ENCODE measurements around the gene FSTL4.

The FSTL4 gene

DNA sequence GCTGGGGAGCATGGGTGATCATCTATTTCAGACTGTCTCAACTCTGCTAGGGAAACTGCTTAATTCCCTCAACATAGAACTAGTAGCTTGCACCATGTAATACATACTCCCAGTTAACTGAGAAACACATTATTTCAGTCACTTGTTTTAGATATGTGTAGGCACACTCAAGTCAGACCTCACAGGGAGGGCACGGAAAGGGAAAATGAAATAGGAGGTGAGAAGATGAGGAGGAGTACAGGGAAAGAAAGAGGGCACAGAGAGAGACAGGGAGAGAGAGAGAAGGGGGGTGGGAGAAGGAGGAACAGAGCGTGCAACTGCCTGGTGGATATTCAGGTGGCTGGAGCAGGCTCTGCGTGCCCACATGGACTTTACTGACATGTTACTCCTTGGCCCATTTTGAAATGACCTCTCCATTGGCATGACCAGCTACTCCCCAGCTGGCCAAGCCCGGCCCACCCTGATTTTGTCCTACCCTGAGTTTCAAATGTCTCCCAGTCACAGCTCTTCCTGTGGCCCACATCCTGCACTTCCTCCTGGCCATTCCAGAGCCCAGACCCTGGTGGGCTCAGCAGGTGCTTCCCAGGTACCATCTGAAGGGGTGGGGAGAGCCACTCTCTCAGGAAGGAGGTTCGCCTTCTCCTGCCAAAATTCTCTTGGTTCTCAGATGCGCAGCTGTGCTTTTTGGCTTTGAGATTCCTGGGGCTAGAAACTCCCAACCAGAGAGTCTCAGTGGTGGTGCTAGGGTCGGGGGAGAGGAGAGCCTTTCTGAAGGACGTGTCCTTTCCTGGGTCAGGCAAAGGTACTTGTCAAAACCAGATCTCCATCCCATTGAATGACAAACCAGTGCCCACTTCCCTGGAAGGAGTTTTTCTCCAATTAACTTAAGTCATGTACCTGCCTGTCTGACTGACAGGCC, 229.4 kb downstream of the FSTL4 start:
- no peak for DNase-seq

DNA sequence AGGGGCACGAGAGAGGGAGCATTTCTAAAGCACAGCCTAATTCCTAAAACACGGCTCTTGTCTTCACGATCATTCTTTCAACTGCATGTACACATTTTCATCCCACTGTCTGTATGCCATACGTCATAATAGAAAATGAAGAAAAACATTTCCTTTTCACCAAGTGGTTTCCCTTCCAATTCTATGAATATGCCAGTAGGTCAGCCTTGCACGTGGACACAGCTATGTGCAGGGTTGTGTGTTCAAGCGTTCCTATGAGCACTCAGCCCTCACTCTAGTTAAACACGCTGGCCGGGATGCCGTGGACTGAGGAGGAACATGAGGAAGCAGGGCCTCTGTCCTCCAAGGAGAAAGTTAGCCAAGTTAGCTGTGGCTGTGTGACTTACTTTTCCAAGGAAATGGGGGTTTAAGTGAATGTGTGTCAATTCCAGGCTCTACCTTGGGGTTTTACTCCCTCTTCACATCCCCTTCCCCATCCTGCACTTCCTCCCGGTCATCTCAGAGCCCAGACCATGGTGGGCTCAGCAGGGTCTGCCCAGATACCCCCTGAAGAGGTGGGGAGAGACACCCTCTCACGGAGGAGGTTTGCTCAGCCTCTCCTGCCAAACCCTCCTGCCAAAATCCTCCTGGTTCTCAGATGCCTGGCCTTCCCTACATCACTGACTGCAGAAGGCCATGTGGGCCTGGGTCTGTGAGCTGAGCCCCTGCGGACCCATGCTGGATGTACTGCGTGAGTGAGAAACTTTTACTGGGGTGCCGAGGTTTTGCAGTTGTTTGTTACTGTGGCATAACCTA, 230.6 kb downstream of the FSTL4 start:
- no peak for DNase-seq

DNA sequence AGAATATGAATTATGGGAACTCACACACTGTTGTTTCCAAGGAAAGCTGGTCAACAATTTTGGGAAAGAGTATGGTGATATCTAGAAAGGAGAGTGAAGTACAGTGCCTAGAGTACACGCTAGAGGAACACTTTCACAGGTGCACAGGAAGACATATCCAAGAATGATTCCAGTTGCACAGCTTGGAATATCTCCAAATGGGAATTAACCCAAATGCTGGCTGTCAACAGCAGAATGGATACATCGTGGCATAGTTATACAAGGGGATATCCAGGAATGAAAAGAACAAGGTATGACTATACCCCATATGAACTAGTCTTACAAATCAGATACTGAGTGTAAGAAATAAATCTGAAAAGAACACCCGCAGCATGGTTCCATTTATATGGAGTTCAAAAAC, 231.3 kb downstream of the FSTL4 start:
- DNase-seq, result no peak

DNA sequence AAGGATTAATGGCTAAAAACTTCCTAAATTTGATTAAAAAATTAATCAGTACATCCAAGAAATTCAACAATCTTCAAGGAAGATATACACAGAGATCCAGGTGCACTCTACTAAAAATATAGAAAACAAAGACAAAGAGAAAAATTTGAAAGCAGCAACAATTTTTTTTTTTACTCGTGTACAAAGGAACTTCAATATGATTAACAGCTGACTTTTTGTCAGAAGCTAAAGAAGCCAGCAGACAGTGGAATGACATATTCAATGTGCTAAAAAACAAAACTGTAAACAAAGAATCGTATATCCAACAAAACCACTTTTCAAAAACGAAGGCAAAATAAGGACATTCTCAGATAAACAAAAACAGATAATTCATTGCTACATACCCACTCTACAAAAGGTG, 234.6 kb downstream of the FSTL4 start:
- no peak for DNase-seq

DNA sequence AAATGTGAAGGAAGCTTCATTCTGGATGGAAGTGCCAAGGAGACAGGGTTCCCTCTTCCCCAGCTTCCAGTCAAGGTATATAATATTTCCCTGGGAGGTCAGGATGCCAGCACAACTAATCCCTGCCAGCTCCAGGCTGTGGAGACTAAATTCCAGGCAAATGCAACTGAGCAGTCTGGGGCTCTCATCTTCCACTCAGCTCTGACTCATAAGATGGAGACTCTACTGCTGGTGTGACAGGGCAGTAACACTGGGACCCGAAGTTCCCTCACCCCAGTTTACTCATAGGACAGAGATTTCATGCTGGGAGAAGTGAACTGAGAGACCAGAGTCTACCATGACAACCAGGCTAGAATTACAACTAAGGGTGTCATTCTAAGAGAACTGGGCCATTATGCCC, 235.4 kb downstream of the FSTL4 start:
- DNase-seq, result no peak

DNA sequence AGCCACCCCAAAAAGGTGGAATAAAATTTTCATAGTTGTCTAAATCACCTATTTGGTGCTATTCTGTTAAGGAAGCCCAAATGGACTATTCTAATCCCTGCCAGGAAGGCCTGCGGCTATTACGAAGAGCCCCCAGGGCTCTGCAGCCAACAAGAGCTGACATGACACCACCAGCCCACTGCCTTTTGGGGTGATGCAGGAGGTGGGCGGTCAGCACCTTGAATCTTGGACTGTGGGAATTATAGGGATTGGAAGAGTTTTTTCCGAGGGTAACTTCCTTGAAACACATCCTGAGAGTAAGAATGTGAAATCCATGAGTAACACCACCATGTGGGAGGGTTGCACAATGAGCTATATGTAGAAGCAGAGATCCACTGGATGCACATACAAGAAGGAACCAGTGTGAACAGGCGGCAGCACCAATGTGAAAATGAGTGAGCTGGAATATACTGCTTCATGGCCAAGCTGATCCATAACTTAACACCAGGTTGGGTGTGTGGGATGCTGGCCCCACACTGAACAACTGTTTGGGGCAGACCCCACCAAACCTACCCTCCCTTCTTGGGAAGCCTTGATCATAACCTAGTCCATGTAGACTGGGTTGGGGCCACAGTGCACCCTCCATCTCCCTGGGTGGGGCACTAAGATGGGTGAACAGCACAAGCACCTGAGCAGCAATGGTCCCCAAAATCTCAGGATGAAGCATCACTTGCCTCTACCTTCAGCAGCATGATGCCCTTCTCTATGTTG, 239.0 kb downstream of the FSTL4 start:
- no peak for DNase-seq

DNA sequence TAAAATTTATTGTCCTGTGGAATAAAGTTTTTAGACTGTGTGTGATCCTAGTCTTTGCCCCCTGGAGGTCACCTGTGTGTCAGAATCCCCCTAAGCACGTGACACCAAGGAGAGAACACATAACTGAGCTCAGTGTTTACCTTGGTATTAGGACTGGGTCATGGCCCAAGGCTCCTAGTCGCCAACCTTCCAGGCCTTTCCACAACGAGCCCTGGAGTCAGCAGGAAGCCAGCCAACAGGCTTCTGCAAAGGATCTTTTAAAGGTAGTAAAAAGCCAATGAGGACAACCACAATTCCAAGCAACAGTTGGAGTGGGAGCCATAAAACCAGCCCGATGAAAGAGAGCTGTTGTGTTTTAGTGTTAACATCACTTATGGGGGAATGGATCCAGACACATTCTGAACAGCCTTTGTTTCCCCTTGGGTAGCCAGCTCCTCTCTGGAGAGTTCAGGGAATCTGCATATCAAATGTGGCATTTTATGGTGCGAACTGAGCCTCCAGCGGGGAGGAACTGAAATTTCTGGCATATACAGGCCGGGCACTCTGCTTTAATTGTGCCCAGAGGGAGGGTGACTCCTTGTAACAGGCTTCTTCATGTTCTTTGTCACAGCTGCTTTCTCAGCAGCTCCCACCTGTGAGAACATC, 239.9 kb downstream of the FSTL4 start:
- DNase-seq, result no peak

DNA sequence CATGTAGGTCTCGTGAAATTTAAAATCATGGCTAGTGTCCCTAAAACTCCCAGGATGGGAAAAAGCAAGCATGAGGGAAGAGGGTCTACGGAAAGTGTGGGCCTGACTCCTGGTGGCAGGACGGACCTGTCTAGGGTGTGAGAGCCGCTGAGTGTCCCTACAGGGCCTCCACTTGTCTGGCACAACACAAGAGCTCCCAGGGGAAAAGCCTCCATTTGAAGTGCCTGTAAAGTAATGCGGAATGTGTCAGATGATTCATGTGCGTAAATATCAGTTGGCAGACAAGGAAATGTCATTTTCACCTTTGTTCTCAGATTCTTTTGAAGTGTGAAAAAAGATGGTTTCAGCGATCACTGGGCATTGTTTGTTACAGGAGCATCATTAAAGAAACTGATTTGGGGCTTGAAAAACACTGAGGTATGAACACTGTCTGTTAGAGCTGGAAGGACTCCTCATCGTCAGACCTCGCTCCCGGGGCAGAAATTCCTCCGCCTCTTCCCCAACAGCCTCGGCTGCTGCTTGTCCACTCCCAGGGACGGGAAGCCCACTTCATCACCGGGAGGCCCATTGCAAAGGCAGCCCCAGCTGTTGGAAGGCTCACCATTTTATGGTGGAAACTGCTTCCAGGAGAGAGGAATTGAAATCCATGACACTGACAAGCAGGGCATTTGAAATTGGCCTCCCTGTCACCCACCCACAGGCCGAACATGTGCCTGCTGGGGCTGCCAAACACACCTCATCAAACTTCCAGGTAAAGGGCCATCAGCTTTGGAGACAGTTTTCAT, 240.8 kb downstream of the FSTL4 start:
- no peak for DNase-seq

DNA sequence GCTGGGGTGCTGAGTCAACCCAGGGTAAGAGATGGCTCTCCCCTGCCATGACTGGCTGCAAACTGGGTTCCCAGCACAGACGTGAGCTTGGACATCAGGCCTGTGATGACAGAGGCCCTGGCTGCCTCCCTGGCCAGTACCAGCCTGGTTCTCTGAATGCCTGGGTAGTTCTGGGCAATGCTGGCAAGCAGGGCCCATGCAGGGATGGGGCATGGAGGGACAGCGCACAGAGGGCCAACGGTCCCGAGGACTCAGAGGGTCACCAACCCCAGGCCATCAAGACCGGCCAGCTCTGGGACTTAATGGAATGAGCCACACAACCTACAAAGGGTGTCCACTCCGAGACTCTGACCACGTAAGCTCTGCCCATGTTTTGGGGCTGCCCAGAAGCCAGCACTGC, 241.4 kb downstream of the FSTL4 start:
- no peak for DNase-seq

DNA sequence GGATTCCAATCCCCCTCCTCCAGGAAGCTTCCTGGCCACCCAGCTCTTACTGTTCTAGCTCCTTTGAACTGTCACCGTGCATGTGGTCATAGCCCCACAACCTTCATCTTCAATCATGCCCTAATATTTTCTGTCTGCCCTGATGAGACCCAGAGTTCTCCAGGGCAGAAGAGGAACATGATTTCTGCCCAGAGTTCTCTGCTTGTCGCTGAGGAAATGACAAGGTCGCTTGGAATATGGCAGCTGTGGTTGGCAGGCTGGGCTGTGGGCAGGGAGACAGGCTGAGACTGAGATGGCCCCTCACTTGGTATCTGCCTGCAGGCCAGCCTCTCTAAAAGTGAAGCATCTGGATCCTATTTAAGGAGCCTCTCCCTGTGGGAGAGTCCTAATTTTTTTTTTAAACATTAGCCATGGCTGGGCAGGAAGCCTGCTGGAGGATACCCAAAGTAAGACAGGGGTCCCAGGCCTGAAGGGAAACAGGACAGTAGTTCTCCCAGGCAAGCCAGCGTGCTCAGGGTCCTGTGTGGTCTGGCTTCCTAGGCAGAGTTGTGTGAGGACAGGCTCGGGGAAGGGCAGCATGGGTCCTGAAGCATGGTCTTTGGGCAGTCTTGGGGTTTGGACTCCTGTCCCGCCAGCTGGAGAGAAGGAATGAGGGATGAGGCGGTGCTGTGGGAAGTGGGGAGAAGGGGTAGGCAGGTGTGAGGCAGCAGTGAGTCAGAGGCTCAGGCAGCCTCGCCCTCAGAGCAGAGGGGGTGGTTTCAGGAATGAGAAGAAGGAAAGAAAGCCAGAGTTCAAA, 242.1 kb downstream of the FSTL4 start:
- no peak for DNase-seq

DNA sequence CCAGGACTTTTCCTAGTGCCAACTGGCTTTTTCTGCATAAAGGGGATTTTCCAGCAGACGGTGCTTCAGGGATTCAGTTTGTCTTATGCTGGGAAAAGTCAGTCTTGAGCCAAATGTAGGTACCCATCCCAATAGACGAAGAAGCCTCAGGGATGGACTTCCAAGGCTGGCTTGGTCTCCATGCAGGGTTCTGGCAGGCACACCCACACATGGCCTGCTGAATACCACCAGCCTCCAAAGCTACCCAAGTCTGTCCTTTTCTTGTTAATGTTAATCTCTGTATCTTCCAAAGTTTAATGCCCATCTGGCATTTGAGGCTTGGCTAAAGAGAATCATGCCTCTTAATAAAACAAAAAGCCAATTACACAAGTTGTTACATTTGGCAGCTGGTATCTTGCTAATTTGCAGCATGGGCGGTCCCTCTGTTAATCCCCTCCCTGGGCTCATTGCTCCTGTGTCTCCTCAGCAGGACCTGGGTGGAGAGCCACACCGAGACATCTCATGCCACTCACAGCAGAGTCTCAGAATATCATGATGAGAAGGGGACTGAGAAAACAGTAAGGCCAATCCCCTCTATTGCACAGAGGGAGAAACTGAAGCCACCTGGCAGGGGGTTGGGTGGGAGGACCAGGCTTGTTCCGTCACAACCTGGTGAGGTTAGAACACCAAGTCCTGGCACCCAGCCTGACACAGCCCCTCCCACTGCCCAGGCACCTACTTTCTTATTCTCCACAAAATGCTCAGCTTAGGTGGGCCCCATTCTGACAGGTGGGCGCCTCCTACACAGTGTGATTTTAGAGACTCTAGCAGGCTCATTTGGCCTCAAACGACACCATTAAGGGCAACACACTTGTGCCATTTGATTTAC, 243.2 kb downstream of the FSTL4 start:
- no peak for DNase-seq

DNA sequence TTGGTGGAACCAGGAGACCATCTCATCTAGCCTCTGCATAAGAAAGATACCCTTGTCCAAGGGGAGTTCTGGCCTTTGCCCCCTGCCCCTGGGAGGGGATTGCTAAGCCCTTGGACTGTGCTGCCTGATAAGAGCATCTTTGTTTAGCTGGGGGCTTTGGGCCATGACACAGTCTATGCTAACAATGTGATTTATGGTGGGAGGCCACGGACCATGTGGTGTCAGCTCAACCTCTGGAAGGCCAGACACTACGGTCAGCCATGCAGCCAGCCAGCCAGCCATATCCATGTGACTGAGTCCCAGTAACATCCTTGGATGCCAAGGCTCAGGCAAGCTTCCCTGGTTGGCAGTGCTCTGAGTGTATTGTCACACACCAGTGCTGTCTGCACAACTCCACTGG, 244.4 kb downstream of the FSTL4 start:
- no peak for DNase-seq

DNA sequence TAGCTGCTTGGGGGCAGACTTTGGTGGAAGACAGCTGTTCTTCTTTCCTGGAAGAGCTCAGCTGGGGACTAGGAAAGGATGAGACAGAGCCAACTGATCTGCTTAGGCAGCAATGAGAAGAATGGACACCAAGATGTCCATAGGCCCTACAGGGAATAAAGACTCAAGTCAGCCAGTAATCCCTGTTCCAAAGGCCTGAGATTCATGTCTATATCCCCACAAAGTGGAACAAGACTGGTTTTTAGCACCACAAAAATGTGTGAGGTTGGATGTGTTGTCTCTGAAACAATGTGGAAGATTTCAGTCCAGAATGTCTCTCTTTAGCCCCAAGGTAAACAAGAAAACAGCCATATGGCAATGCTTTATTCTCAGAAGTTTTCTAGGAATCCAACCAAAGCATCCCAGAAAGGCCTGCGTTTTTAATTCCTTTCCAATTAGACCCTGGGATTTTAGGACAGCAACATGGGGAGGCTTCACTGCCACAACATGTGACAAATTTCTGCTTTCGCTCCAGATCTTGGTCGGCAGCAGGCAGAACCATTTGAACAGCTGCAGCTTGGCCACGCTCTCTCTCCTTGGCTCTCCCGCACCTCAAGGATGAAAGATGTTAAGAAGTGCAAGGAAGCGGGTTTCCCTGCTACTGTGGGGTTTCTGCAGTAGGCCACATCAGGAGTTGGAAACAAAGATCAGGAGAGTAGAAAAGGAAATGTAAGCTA, 245.1 kb downstream of the FSTL4 start:
- no peak for DNase-seq

DNA sequence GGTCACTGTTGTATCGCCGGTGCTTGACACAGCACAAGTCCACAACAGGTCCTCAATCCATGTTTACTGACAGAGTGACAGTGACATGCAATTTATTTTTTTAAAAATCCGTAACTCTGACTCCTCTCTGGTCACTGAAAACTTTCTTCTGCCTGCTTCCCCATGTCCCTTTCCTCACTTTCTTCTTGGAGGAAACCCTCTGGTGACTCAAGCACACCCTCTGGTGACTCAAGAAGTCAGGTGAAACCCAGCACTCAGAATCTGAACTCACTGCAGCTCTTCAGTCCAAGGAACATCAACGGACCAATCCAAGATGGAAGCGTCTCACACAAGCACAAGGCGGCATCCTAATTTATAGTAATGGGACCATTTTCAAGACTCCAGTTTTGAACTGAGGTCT, 245.9 kb downstream of the FSTL4 start:
- DNase-seq, result no peak

DNA sequence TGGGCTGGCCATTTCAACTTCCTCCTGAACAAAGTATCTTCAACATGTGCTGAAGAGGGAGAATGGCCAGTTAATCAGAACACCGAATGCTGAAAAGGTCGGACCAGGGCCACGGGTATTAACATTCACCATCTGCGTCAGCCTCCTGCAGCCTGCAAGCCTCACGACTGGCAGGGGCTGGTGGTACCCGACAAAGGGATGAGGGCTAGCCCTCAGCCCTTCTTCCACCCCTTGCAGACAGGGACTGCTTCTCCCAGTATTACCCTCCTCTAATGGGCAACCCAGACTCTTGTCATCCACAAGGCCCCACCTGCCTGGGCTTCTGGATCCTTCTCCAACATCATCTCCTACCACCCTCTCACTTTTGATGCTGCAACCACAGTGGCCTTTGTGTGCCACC, 246.6 kb downstream of the FSTL4 start:
- no peak for DNase-seq

DNA sequence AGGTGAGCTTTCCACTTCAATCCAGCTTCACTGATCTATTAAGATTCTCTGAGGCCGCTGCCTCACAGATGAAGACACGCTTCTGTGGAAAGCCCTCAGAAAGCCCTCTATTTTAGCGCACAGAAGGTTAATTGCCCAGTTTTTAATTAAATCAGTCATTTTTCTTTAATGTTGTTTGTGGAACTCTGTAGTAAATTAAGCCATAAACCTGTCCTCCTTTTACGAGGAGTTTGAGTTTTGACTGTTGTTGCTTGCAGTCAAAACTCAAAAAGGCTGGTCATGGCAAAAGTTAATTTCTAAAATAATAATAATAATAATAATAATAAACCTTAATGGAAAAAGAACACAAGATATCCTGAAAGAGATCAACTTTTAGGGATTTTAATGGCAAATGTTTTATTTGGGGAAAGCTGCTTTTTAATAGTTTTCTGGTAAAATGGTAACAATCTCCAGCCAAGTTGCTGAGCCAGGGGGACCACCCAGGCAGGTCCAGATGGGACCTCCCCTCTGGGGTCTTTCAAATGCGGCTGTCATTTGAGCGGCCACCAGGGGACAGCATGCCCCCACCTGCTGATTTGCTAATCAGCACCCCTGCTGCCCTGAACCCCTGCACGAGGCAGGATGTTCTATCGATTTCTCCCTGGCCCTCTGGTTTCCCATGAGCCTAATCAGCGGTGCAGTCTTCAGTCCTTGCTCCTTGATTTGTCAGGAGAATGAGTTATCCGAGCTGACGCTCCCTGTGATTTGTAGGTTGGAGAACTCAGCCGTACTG, 247.2 kb downstream of the FSTL4 start:
- DNase-seq, result no peak

DNA sequence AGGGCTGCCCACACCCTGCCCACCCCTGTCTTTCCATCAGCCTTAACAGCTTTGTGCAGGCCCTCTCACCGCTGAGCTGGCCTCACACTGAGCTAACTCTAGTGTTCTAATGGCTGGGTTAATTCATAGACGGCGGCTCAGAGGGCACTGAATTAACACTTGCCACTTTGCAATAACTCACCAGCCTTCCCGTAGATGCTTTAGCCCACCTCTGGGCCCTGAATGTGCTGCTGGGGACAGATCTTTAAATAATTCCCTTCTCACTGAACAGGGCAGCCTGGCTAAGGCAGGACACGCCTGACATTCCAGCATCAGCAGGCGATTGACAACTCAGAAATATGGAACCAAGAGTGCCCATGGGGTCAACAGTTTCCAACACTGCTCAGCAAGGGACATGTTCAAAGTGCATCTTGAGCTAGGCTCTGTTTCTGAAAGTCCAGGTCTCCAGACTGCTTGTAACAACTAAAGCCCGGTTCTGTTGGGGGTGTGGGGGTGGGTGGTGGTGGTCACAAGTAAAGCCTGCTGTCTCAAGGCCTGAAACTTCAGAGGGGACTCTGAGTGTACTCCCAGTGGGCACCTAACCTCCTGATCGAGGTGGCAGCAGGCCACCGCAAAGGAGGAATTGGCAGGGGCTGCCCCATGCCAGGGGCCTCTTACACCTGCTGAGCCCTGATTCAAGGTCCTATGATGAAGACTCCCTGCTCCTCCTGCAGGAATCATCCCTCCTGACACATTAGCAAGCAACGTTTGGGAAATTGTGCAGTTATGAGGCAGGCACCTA, 248.3 kb downstream of the FSTL4 start:
- DNase-seq, result no peak

DNA sequence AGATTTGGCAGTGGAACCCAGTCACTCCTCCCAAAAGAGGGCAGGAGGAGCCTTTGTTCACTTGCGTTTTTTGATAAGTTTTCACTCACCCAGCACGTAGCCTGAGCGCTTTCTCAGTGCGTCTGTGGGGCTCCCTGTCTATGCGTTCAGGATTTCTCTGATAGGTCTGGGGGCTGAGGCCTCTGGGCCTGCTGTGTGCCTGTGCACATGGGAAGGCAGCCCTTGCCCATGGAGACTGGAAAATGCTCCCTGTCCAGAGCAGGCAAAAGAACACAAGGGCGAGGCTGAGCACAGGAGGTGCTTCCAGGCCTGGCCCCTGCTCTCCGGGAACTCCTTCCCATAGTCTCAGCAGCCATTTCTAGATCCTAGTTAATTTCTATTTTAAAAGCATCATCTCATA, 249.9 kb downstream of the FSTL4 start:
- DNase-seq, result no peak
